K562 (cell line): ENCODE measurements around the gene TXNDC15. TPM values are rescaled to one million over a fixed set of nuclear protein-coding genes. Genes with fewer than 3 reads are reported as not detected.

Experiments used
- microRNA counts: library from miRNA; unstranded; fragments of <30 nt; microRNA quantifications from one replicate; lab custom pipeline; 2016
- microRNA-seq: library from miRNA; unstranded; fragments of <30 nt; microRNA quantifications from one replicate; pipeline ENCODE4, GENCODE V29; 2018; ENCODE audit warnings: borderline microRNAs expressed
- polyA plus RNA-seq, 8 experiments: library from polyadenylated mRNA; depleted of rRNA in 4 of 8; stranded (reverse) in 5 of 8; unstranded in 3 of 8; fragments of >200 nt; fragmentation: Nextera tagmentation in 2 of 8; fragmentation: Illumina TruSeq in 1 of 8; extraction: Ambion mirVana in 2 of 8; extraction: Trizol in 1 of 8; gene quantifications; 2 replicates each; pipeline versions ENCODE4 v1.2.1 to v1.2.3, GENCODE V29; 2011 to 2014; ENCODE audit warnings: inconsistent platforms in 1 of 8, missing spikeins in 1 of 8
- small RNA-seq: library from RNA; depleted of rRNA; stranded (forward); fragments of <200 nt; gene quantifications from one replicate; pipeline ENCODE3, GENCODE V24; 2014
- total RNA-seq, 7 experiments: library from RNA; depleted of rRNA in 6 of 7; stranded (reverse); fragments of >200 nt in 6 of 7; fragmentation: Illumina TruSeq in 2 of 7; extraction: Trizol in 2 of 7; gene quantifications; 2 replicates each; pipeline versions ENCODE4 v1.2.1 to v1.2.3, GENCODE V29; 2011 to 2021; ENCODE audit warnings: low replicate concordance in 1 of 7

TXNDC15 gene
- total and polyA plus RNA-seq, 9 of the 15 experiments (the other 6 are each of a cell fraction or from before 2014, with no cell fraction given): 3.0 to 15.4 (median 12.3) TPM

MicroRNAs within 50 kb of the gene (microRNA counts, 767-probe panel; counts per million panel counts)
- 1,651 counts per million, percentile 41 among the panel's probes with 10 or more counts for microRNA hsa-miR-4461 (lab: Ali Mortazavi, UCI)

Small RNA genes lying within 50 kb of the gene (microRNA-seq; reads per million reads assigned to microRNA genes)
- not detected for gene MIR4461

Small RNA genes lying within 50 kb of the gene (small RNA-seq; reads per million reads assigned to genes)
- gene MIR4461 (not detected), gene MTND3P25 (not detected), gene MTND4LP30 (not detected)

Other genes with a start within 250 kb of the TXNDC15 start
Only the 7 nearest of the 8 such genes appear.
- 7.9 and 8.0 TPM in 2 replicates for gene SEC24A, start 225.6 kb upstream of the TXNDC15 start, total RNA-seq (2014; rRNA removed)
- 20.5 and 23.7 TPM in 2 replicates for gene SEC24A, start 225.6 kb upstream of the TXNDC15 start, total RNA-seq (2014; rRNA removed; fragmentation: Illumina TruSeq; extraction: Trizol)
- 17.5 and 19.5 TPM in 2 replicates for gene SEC24A, start 225.6 kb upstream of the TXNDC15 start, total RNA-seq (2015; rRNA removed; fragmentation: Illumina TruSeq; extraction: Trizol)
- 23.8 and 24.5 TPM in 2 replicates for gene SEC24A, start 225.6 kb upstream of the TXNDC15 start, total RNA-seq (2021)
- gene SEC24A, start 225.6 kb upstream of the TXNDC15 start, polyA plus RNA-seq (2011; rRNA removed): 36.5 and 41.2 TPM in 2 replicates
- 22.5 and 26.4 TPM in 2 replicates for gene SEC24A, start 225.6 kb upstream of the TXNDC15 start, polyA plus RNA-seq (2014; fragmentation: Illumina TruSeq; extraction: Trizol)
- gene SEC24A, start 225.6 kb upstream of the TXNDC15 start, polyA plus RNA-seq (2014; fragmentation: Nextera tagmentation; extraction: Ambion mirVana): 10 to 100 TPM in 1 of 2 experiments, 1 to 10 TPM in 1; 7.9 to 11.1 TPM
- 10.9 and 15.3 TPM in 2 replicates for gene SEC24A, start 225.6 kb upstream of the TXNDC15 start, polyA plus RNA-seq (2014; rRNA removed)
- 18.9 and 19.3 TPM in 2 replicates for gene CAMLG, start 135.8 kb upstream of the TXNDC15 start, total RNA-seq (2014; rRNA removed)
- gene CAMLG, start 135.8 kb upstream of the TXNDC15 start, total RNA-seq (2014; rRNA removed; fragmentation: Illumina TruSeq; extraction: Trizol): 22.0 and 26.7 TPM in 2 replicates
- 13.0 and 13.6 TPM in 2 replicates for gene CAMLG, start 135.8 kb upstream of the TXNDC15 start, total RNA-seq (2015; rRNA removed; fragmentation: Illumina TruSeq; extraction: Trizol)
- 19.7 and 20.1 TPM in 2 replicates for gene CAMLG, start 135.8 kb upstream of the TXNDC15 start, total RNA-seq (2021)
- gene CAMLG, start 135.8 kb upstream of the TXNDC15 start, polyA plus RNA-seq (2011; rRNA removed): 11.3 and 12.8 TPM in 2 replicates
- 13.7 and 18.0 TPM in 2 replicates for gene CAMLG, start 135.8 kb upstream of the TXNDC15 start, polyA plus RNA-seq (2014; fragmentation: Illumina TruSeq; extraction: Trizol)
- gene CAMLG, start 135.8 kb upstream of the TXNDC15 start, polyA plus RNA-seq (2014; fragmentation: Nextera tagmentation; extraction: Ambion mirVana): 10 to 100 TPM; 16.3 to 17.3 TPM
- gene CAMLG, start 135.8 kb upstream of the TXNDC15 start, polyA plus RNA-seq (2014; rRNA removed): 11.0 and 15.3 TPM in 2 replicates
- gene DDX46, start 115.6 kb upstream of the TXNDC15 start, total RNA-seq (2014; rRNA removed): 48.9 and 49.0 TPM in 2 replicates
- 84.9 and 102 TPM in 2 replicates for gene DDX46, start 115.6 kb upstream of the TXNDC15 start, total RNA-seq (2014; rRNA removed; fragmentation: Illumina TruSeq; extraction: Trizol)
- gene DDX46, start 115.6 kb upstream of the TXNDC15 start, total RNA-seq (2015; rRNA removed; fragmentation: Illumina TruSeq; extraction: Trizol): 95.9 and 99.0 TPM in 2 replicates
- gene DDX46, start 115.6 kb upstream of the TXNDC15 start, total RNA-seq (2021): 70.6 and 74.6 TPM in 2 replicates
- gene DDX46, start 115.6 kb upstream of the TXNDC15 start, polyA plus RNA-seq (2011; rRNA removed): 49.2 and 76.4 TPM in 2 replicates
- 83.4 and 87.6 TPM in 2 replicates for gene DDX46, start 115.6 kb upstream of the TXNDC15 start, polyA plus RNA-seq (2014; fragmentation: Illumina TruSeq; extraction: Trizol)
- gene DDX46, start 115.6 kb upstream of the TXNDC15 start, polyA plus RNA-seq (2014; fragmentation: Nextera tagmentation; extraction: Ambion mirVana): 10 to 100 TPM; 26.2 to 32.3 TPM
- 61.6 and 77.6 TPM in 2 replicates for gene DDX46, start 115.6 kb upstream of the TXNDC15 start, polyA plus RNA-seq (2014; rRNA removed)
- 15.1 and 23.2 TPM in 2 replicates for gene C5orf24, start 28.4 kb upstream of the TXNDC15 start, total RNA-seq (2014; rRNA removed)
- gene C5orf24, start 28.4 kb upstream of the TXNDC15 start, total RNA-seq (2014; rRNA removed; fragmentation: Illumina TruSeq; extraction: Trizol): 28.8 and 29.4 TPM in 2 replicates
- gene C5orf24, start 28.4 kb upstream of the TXNDC15 start, total RNA-seq (2015; rRNA removed; fragmentation: Illumina TruSeq; extraction: Trizol): 27.3 and 28.4 TPM in 2 replicates
- gene C5orf24, start 28.4 kb upstream of the TXNDC15 start, total RNA-seq (2021): 23.9 and 26.7 TPM in 2 replicates
- 38.6 and 39.7 TPM in 2 replicates for gene C5orf24, start 28.4 kb upstream of the TXNDC15 start, polyA plus RNA-seq (2011; rRNA removed)
- 22.6 and 28.7 TPM in 2 replicates for gene C5orf24, start 28.4 kb upstream of the TXNDC15 start, polyA plus RNA-seq (2014; fragmentation: Illumina TruSeq; extraction: Trizol)
- gene C5orf24, start 28.4 kb upstream of the TXNDC15 start, polyA plus RNA-seq (2014; fragmentation: Nextera tagmentation; extraction: Ambion mirVana): 10 to 100 TPM in 1 of 2 experiments, 1 to 10 TPM in 1; 8.9 to 10.6 TPM
- 22.5 and 34.1 TPM in 2 replicates for gene C5orf24, start 28.4 kb upstream of the TXNDC15 start, polyA plus RNA-seq (2014; rRNA removed)
- 5.2 and 8.9 TPM in 2 replicates for gene PCBD2, start 30.8 kb downstream of the TXNDC15 start, total RNA-seq (2014; rRNA removed)
- 8.0 and 8.4 TPM in 2 replicates for gene PCBD2, start 30.8 kb downstream of the TXNDC15 start, total RNA-seq (2014; rRNA removed; fragmentation: Illumina TruSeq; extraction: Trizol)
- gene PCBD2, start 30.8 kb downstream of the TXNDC15 start, total RNA-seq (2015; rRNA removed; fragmentation: Illumina TruSeq; extraction: Trizol): 6.7 and 6.8 TPM in 2 replicates
- gene PCBD2, start 30.8 kb downstream of the TXNDC15 start, total RNA-seq (2021): 8.0 and 10.4 TPM in 2 replicates
- gene PCBD2, start 30.8 kb downstream of the TXNDC15 start, polyA plus RNA-seq (2011; rRNA removed): 13.8 and 15.4 TPM in 2 replicates
- gene PCBD2, start 30.8 kb downstream of the TXNDC15 start, polyA plus RNA-seq (2014; fragmentation: Illumina TruSeq; extraction: Trizol): 6.8 and 7.0 TPM in 2 replicates
- gene PCBD2, start 30.8 kb downstream of the TXNDC15 start, polyA plus RNA-seq (2014; fragmentation: Nextera tagmentation; extraction: Ambion mirVana): 1 to 10 TPM; 7.1 to 7.8 TPM
- 8.0 and 10.7 TPM in 2 replicates for gene PCBD2, start 30.8 kb downstream of the TXNDC15 start, polyA plus RNA-seq (2014; rRNA removed)
- 0.14 and 0.45 TPM in 2 replicates for gene CATSPER3, start 93.5 kb downstream of the TXNDC15 start, total RNA-seq (2014; rRNA removed)
- 0.22 and 0.44 TPM in 2 replicates for gene CATSPER3, start 93.5 kb downstream of the TXNDC15 start, total RNA-seq (2014; rRNA removed; fragmentation: Illumina TruSeq; extraction: Trizol)
- 0.38 and 0.43 TPM in 2 replicates for gene CATSPER3, start 93.5 kb downstream of the TXNDC15 start, total RNA-seq (2015; rRNA removed; fragmentation: Illumina TruSeq; extraction: Trizol)
- 0.34 and 0.49 TPM in 2 replicates for gene CATSPER3, start 93.5 kb downstream of the TXNDC15 start, total RNA-seq (2021)
- gene CATSPER3, start 93.5 kb downstream of the TXNDC15 start, polyA plus RNA-seq (2011; rRNA removed): 1.5 and 1.7 TPM in 2 replicates
- gene CATSPER3, start 93.5 kb downstream of the TXNDC15 start, polyA plus RNA-seq (2014; fragmentation: Illumina TruSeq; extraction: Trizol): 0.29 and 0.37 TPM in 2 replicates
- under 1 TPM; 0.60 to 0.62 TPM for gene CATSPER3, start 93.5 kb downstream of the TXNDC15 start, polyA plus RNA-seq (2014; fragmentation: Nextera tagmentation; extraction: Ambion mirVana)
- gene CATSPER3, start 93.5 kb downstream of the TXNDC15 start, polyA plus RNA-seq (2014; rRNA removed): 0.22 and 0.61 TPM in 2 replicates
- 59.8 and 73.9 TPM in 2 replicates for gene PITX1, start 159.9 kb downstream of the TXNDC15 start, total RNA-seq (2014; rRNA removed)
- 2.3 and 3.1 TPM in 2 replicates for gene PITX1, start 159.9 kb downstream of the TXNDC15 start, total RNA-seq (2014; rRNA removed; fragmentation: Illumina TruSeq; extraction: Trizol)
- 24.9 and 25.3 TPM in 2 replicates for gene PITX1, start 159.9 kb downstream of the TXNDC15 start, total RNA-seq (2015; rRNA removed; fragmentation: Illumina TruSeq; extraction: Trizol)
- gene PITX1, start 159.9 kb downstream of the TXNDC15 start, total RNA-seq (2021): 88.2 and 90.4 TPM in 2 replicates
- gene PITX1, start 159.9 kb downstream of the TXNDC15 start, polyA plus RNA-seq (2011; rRNA removed): 30.8 and 50.1 TPM in 2 replicates
- gene PITX1, start 159.9 kb downstream of the TXNDC15 start, polyA plus RNA-seq (2014; fragmentation: Illumina TruSeq; extraction: Trizol): 7.4 and 35.6 TPM in 2 replicates
- under 1 TPM; 0.13 to 0.17 TPM for gene PITX1, start 159.9 kb downstream of the TXNDC15 start, polyA plus RNA-seq (2014; fragmentation: Nextera tagmentation; extraction: Ambion mirVana)
- gene PITX1, start 159.9 kb downstream of the TXNDC15 start, polyA plus RNA-seq (2014; rRNA removed): 58.7 and 64.6 TPM in 2 replicates